ENCODE data around the gene ANKRD61. TPM values are rescaled to one million over a fixed set of nuclear protein-coding genes. Genes with fewer than 3 reads are reported as not detected.
A peak's percentile ranks its signal among the peaks of the same experiment; 100 is the strongest.

ANKRD61 gene
- total RNA-seq, 1 donor from 2014 or later: not detected

DNA sequence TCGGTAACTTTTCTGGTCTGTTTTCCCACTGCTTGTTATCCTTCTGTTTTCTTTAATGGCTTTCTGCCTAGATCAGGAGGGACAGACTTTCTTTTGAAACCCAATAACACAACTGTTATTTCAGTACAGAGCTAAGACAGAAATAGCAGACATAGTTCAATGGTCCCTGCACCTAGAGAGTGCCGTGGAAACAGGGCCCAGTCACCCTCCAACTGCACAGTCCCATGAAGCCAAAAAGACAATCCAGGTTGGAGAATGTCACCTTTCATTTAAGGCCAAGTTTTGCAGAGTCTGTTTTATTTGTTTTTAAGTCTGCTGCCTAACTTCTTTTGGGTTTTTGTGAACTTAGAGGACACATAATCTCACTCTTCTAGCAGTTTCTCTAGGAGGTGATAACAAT is 19.6 kb upstream of the ANKRD61 start:
- H3K27ac Mint-ChIP-seq (ENCODE audit: unreplicated experiment): peak overlapping the region; percentile 98
- H3K9me3 Mint-ChIP-seq (ENCODE audit: low read depth): no peaks in the 10 kb centered on the region
- H3K4me1 Mint-ChIP-seq (ENCODE audit: low read depth): peaks cover 63% of the 10 kb centered on the region
- no peak for DNase-seq (ENCODE audit: low spot score)
- H3K36me3 Mint-ChIP-seq (ENCODE audit: low read depth): peaks cover 8% of the 10 kb centered on the region
- H3K27me3 Mint-ChIP-seq (ENCODE audit: low read depth): no peaks in the 10 kb centered on the region
- TF ChIP-seq, protein P1, sequence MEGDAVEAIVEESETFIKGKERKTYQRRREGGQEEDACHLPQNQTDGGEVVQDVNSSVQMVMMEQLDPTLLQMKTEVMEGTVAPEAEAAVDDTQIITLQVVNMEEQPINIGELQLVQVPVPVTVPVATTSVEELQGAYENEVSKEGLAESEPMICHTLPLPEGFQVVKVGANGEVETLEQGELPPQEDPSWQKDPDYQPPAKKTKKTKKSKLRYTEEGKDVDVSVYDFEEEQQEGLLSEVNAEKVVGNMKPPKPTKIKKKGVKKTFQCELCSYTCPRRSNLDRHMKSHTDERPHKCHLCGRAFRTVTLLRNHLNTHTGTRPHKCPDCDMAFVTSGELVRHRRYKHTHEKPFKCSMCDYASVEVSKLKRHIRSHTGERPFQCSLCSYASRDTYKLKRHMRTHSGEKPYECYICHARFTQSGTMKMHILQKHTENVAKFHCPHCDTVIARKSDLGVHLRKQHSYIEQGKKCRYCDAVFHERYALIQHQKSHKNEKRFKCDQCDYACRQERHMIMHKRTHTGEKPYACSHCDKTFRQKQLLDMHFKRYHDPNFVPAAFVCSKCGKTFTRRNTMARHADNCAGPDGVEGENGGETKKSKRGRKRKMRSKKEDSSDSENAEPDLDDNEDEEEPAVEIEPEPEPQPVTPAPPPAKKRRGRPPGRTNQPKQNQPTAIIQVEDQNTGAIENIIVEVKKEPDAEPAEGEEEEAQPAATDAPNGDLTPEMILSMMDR (IDR thresholded peaks at IDR 0.05): no peak
- H3K4me3 Mint-ChIP-seq (ENCODE audit: unreplicated experiment): no peak overlapping the region

GRCh38 chr7:6012355-6013104 is 18.6 kb upstream of the ANKRD61 start:
- no peak overlapping the region for H3K4me3 Mint-ChIP-seq (ENCODE audit: unreplicated experiment)
- peak overlapping the region; percentile 98 for H3K27ac Mint-ChIP-seq (ENCODE audit: unreplicated experiment)
- H3K27me3 Mint-ChIP-seq (ENCODE audit: low read depth): no peaks in the 10 kb centered on the region
- TF ChIP-seq, protein P1 (IDR thresholded peaks at IDR 0.05): no peak
- H3K36me3 Mint-ChIP-seq (ENCODE audit: low read depth): peaks cover 12% of the 10 kb centered on the region
- DNase-seq (ENCODE audit: low spot score): no peak
- H3K4me1 Mint-ChIP-seq (ENCODE audit: low read depth): peaks cover 66% of the 10 kb centered on the region
- no peaks in the 10 kb centered on the region for H3K9me3 Mint-ChIP-seq (ENCODE audit: low read depth)

GRCh38 chr7:6015917-6016652 is 15.1 kb upstream of the ANKRD61 start:
- H3K9me3 Mint-ChIP-seq (ENCODE audit: low read depth): no peaks in the 10 kb centered on the region
- peak overlapping the region; percentile 99 for H3K27ac Mint-ChIP-seq (ENCODE audit: unreplicated experiment)
- H3K4me1 Mint-ChIP-seq (ENCODE audit: low read depth): peaks cover 49% of the 10 kb centered on the region
- H3K27me3 Mint-ChIP-seq (ENCODE audit: low read depth): no peaks in the 10 kb centered on the region
- peak overlapping the region; percentile 36 for H3K4me3 Mint-ChIP-seq (ENCODE audit: unreplicated experiment)
- no peak for DNase-seq (ENCODE audit: low spot score)
- TF ChIP-seq, protein P1 (IDR thresholded peaks at IDR 0.05): no peak
- H3K36me3 Mint-ChIP-seq (ENCODE audit: low read depth): peaks cover 33% of the 10 kb centered on the region

- H3K4me3 Mint-ChIP-seq (ENCODE audit: unreplicated experiment): peak overlapping the region; percentile 16
- peaks cover 38% of the 10 kb centered on the region for H3K36me3 Mint-ChIP-seq (ENCODE audit: low read depth)
- peaks cover 44% of the 10 kb centered on the region for H3K4me1 Mint-ChIP-seq (ENCODE audit: low read depth)
- H3K27me3 Mint-ChIP-seq (ENCODE audit: low read depth): no peaks in the 10 kb centered on the region
- no peaks in the 10 kb centered on the region for H3K9me3 Mint-ChIP-seq (ENCODE audit: low read depth)
- no peak for DNase-seq (ENCODE audit: low spot score)
- peak overlapping the region; percentile 99 for H3K27ac Mint-ChIP-seq (ENCODE audit: unreplicated experiment)
- TF ChIP-seq, protein P1 (IDR thresholded peaks at IDR 0.05): no peak
Observed at GRCh38 chr7:6016653-6016966, 14.6 kb upstream of the ANKRD61 start.

GRCh38 chr7:6020371-6021286 is 10.5 kb upstream of the ANKRD61 start:
- no peak overlapping the region for H3K4me3 Mint-ChIP-seq (ENCODE audit: unreplicated experiment)
- peak overlapping the region; percentile 46 for H3K27ac Mint-ChIP-seq (ENCODE audit: unreplicated experiment)
- no peaks in the 10 kb centered on the region for H3K9me3 Mint-ChIP-seq (ENCODE audit: low read depth)
- no peaks in the 10 kb centered on the region for H3K27me3 Mint-ChIP-seq (ENCODE audit: low read depth)
- TF ChIP-seq, protein P1 (IDR thresholded peaks at IDR 0.05): no peak
- H3K4me1 Mint-ChIP-seq (ENCODE audit: low read depth): peaks cover 15% of the 10 kb centered on the region
- peaks cover 58% of the 10 kb centered on the region for H3K36me3 Mint-ChIP-seq (ENCODE audit: low read depth)
- no peak for DNase-seq (ENCODE audit: low spot score)

Measured in chondrocyte (in vitro differentiated cells).